Epithelial cell of proximal tubule (primary cell): ENCODE measurements around the gene SPEG. TPM values are rescaled to one million over a fixed set of nuclear protein-coding genes. Genes with fewer than 3 reads are reported as not detected.
A peak's percentile ranks its signal among the peaks of the same experiment; 100 is the strongest.

ENCODE experiments used
- DNase-seq: peaks from one replicate; pipeline ENCODE4 v3.0.0-alpha.2; 2011; ENCODE audit warnings: low read depth
- H3K4me3 ChIP-seq: 2 replicates; pipeline ENCODE4 v1.5.1; 2011; ENCODE audit warnings: low read depth, mild to moderate bottlenecking, low read length
- total RNA-seq: library from RNA; depleted of rRNA; stranded (reverse); fragments of >200 nt; gene quantifications from 2 replicates; pipeline ENCODE4 v1.2.3, GENCODE V29; 2015
- TF ChIP-seq, protein P1 (sequence below): conservative IDR thresholded peaks from 2 replicates; pipeline ENCODE4 v1.5.1; 2012; ENCODE audit warnings: low read depth, mild to moderate bottlenecking, low read length

The SPEG gene
- total RNA-seq, 1 donor from 2014 or later: 28.3 TPM

DNA sequence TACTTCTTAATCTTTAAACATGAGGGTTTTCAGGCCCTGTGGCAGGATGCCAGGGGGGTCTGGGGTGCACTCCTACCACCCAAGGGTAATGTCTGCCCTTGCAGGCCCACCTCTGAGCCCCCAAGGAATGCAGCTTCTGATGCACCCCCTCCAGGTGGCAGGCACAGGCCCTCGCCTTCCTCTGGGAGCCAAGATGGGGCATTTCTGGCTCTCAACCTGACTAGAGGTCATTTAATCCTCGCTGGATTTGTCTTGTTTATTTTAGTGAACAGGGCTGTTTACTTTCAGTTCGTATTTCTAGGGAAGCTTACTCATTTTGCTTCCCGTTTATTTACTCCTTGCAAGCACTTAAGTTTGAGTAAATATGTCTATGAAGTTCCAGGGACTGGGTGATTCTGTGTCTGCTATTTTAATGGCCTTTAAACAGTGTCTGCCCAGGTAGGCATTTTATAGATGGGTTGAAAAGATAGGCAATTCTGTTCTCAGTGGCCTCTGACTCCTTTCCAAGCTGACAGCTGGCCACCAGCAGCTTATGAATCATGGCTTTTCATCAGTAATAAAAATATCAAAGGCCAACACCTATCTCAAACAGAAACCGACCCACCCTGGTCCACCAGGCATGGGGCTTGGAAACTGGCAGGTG, 35.8 kb upstream of the SPEG start:
- no peak overlapping the region for H3K4me3 ChIP-seq
- TF ChIP-seq, protein P1, sequence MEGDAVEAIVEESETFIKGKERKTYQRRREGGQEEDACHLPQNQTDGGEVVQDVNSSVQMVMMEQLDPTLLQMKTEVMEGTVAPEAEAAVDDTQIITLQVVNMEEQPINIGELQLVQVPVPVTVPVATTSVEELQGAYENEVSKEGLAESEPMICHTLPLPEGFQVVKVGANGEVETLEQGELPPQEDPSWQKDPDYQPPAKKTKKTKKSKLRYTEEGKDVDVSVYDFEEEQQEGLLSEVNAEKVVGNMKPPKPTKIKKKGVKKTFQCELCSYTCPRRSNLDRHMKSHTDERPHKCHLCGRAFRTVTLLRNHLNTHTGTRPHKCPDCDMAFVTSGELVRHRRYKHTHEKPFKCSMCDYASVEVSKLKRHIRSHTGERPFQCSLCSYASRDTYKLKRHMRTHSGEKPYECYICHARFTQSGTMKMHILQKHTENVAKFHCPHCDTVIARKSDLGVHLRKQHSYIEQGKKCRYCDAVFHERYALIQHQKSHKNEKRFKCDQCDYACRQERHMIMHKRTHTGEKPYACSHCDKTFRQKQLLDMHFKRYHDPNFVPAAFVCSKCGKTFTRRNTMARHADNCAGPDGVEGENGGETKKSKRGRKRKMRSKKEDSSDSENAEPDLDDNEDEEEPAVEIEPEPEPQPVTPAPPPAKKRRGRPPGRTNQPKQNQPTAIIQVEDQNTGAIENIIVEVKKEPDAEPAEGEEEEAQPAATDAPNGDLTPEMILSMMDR: no peak
- DNase-seq: no peak

DNA sequence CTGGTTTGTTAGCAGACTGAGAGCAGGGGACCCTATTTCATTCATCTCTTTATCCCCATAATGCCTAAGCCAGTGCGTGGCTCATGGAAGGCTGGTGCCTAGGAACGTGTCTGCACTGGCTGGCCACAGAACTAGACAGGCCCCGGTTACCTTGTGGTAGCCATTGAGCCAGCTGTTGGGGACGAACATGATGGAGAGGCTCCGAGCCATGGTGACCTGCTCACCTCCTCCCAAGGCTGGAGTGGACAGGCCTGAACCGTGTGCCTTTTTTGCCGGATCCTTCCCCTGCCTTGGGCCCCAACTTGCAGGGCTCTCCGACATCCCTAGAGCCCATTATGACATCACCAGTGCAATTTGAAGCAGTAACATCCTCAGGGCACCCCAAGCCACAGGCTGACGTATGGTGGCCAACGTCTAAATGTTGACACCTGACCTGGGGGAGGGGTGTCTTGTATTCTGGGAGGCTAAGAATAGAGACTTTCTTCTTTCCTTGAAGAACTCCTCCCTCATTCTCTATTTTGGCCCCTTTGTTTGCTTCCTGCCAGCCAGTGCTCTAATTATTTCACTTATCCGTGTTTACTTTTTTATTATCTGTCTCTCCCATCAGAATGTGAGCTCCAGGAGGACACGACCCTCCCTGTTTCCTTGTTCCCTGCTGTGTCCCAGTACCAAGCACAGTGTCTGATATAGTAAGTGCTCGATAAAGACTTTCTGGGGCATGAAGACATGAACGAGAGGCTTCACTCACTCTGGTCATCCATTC, 34.7 kb upstream of the SPEG start:
- TF ChIP-seq, protein P1: no peak
- DNase-seq: no peak
- H3K4me3 ChIP-seq: no peak overlapping the region

DNA sequence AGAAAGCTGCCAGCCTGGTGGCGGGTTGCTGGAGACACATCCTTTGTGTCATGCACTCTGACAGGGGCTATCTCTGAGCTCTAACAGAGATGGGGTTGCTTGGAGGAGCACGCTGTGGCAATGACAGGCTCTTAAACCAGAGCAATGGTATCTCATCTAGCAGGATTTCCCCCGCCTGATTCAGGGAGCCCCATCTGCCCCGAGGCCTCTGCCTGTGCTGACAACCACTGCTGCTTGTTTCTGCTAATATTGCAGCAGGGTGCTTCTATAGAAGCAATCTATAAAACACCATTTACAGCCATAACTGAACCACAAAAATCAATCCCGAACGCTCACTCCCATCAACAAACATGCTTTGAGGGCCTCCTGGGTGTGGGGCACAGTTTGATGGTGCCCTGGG, 34.1 kb upstream of the SPEG start:
- no peak overlapping the region for H3K4me3 ChIP-seq
- DNase-seq: no peak
- TF ChIP-seq, protein P1: no peak

DNA sequence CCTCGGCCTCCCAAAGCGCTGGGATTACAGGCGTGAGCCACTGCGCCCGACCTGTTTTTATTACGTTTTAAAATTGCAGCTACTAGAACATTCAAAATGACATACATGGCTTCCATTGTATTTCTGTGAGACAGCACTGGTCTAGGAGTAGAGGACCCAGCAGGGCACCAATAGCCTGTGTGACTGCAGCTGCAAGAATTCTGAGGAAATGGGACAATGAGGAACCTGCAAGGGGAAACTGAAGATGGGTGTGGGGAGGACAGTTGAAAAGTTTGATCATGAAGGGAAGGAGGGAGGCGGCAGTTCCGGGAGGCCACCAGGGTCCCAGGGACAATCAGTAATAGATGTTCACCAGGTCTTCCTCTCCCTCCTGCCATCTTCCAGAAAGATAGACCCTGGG, 33.0 kb upstream of the SPEG start:
- TF ChIP-seq, protein P1: no peak
- no peak overlapping the region for H3K4me3 ChIP-seq
- DNase-seq: no peak

DNA sequence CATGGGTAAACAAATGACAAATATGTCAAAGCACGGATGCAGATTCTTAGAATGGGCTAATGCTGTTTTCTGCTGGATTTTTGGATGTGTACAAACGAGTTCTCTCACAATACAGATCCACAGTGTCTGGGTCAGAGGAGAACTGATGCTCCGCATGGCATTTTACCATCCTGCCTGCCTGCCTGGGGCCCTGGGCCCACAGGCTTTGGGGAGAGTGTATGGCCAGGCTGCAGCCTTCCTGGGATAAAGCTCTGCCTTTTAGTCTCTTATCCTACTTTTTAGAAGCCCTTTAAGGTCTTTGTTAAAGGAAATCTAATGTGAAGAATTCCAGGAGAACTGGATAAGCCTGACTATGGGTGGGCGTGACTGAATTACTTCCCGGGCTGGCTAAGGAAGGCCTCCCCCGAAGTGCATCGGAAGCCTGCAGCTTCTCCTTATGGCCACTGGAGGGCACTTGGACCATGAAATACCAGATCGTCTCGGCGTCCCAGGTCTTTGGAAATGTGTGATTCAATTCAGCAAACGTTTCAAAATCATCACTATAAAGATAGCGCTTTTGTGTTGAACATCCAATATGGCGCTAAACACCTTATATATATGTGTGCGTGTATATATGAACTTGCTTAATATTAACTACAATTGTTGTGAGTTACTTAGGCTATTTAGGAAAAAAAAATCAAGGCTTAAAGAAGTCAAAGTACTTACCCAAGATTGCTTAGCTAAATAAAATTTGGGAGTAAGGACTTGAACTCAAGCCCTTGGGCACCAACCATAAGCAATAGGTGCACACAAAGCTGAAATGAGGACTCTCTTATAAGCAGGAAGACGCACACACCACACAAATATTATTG, 31.8 kb upstream of the SPEG start:
- TF ChIP-seq, protein P1: peak; percentile 96
- DNase-seq: no peak

DNA sequence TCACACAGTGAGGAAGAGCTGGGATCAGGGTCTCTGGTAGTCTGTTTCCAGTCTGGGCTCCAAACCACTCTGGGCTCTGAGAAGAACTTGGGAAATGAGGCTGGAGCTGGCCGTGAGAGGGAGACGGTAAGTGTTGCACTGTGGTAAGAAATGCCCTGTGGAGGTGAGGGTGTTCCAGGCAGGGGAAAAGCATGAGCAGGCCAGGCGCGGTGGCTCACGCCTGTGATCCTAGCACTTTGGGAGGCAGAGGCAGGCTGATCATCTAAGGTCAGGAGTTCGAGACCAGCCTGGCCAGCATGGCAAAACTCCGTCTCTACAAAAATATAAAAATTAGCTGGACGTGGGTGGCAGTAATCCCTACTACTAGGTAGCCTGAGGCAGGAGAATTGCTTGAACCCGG, 30.8 kb upstream of the SPEG start:
- no peak for DNase-seq
- TF ChIP-seq, protein P1: no peak
- no peak overlapping the region for H3K4me3 ChIP-seq

More for the DNA sequence above, 31.8 kb upstream of the SPEG start:
- no peak overlapping the region for H3K4me3 ChIP-seq
